ENCODE results near the gene DDX51. TPM values are rescaled to one million over a fixed set of nuclear protein-coding genes. Genes with fewer than 3 reads are reported as not detected.

Gene DDX51
- total RNA-seq, 3 donors from 2014 or later (not counting 1 experiment from before 2014, with no cell fraction given) = 39.5 to 55.9 (median 54.2) TPM

DNA sequence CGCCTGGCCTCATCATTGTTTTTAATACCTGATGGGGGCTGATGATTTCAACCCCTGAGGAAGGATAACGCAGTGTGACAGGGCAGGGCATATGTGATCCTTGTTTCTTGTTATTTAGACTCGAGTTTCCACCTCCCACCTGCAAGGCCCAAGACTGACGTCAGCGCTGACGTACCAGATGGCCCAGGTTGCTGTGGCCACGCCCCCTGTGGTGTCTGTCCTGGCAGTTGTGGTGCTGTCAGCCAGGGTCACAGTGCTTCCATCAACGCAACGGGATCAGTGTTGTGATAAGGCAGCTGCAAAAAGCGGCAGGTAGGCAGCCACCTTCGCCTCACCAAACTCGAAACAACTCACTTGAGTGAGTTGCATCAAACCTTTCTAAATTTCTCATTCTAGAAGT is 18.4 kb downstream of the DDX51 start:
- no peak overlapping the region for H3K27ac ChIP-seq (ENCODE audit: low read length)
- no peak for ATAC-seq
- intact Hi-C loops (cut with micrococcal nuclease) = no loop called here
- TF ChIP-seq, protein P1, sequence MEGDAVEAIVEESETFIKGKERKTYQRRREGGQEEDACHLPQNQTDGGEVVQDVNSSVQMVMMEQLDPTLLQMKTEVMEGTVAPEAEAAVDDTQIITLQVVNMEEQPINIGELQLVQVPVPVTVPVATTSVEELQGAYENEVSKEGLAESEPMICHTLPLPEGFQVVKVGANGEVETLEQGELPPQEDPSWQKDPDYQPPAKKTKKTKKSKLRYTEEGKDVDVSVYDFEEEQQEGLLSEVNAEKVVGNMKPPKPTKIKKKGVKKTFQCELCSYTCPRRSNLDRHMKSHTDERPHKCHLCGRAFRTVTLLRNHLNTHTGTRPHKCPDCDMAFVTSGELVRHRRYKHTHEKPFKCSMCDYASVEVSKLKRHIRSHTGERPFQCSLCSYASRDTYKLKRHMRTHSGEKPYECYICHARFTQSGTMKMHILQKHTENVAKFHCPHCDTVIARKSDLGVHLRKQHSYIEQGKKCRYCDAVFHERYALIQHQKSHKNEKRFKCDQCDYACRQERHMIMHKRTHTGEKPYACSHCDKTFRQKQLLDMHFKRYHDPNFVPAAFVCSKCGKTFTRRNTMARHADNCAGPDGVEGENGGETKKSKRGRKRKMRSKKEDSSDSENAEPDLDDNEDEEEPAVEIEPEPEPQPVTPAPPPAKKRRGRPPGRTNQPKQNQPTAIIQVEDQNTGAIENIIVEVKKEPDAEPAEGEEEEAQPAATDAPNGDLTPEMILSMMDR (IDR thresholded peaks at IDR 0.05) = no peak
- H3K4me1 ChIP-seq (ENCODE audit: control insufficient read depth, insufficient read depth, low read length) = no peaks in the 10 kb centered on the region
- Mint-ChIP-seq H3K4me3 (no peak overlapping the region), H3K4me1 (peaks cover 0 to 5% of the 10 kb centered on the region in 2 donors), H3K9me3 (no peaks in the 10 kb centered on the region), H3K27me3 (ENCODE audit: low read depth in 2 of 2) (no peaks in the 10 kb centered on the region), H3K36me3 (peaks cover 11% of the 10 kb centered on the region), H3K27ac (no peak overlapping the region)
- H3K36me3 ChIP-seq (ENCODE audit: control insufficient read depth, insufficient read depth, low read length) = peaks cover 36% of the 10 kb centered on the region
- peaks cover 4% of the 10 kb centered on the region for H3K9me3 ChIP-seq (ENCODE audit: control insufficient read depth, insufficient read depth, low read length)
- WGBS (ENCODE audit: insufficient coverage) = 95% methylated on average over 12 of the region's 12 CpGs
- no peak for DNase-seq
- H3K27me3 ChIP-seq (ENCODE audit: control insufficient read depth, insufficient read depth, low read length) = no peaks in the 10 kb centered on the region
- no peak overlapping the region for H3K4me3 ChIP-seq (ENCODE audit: low read length)

DNA sequence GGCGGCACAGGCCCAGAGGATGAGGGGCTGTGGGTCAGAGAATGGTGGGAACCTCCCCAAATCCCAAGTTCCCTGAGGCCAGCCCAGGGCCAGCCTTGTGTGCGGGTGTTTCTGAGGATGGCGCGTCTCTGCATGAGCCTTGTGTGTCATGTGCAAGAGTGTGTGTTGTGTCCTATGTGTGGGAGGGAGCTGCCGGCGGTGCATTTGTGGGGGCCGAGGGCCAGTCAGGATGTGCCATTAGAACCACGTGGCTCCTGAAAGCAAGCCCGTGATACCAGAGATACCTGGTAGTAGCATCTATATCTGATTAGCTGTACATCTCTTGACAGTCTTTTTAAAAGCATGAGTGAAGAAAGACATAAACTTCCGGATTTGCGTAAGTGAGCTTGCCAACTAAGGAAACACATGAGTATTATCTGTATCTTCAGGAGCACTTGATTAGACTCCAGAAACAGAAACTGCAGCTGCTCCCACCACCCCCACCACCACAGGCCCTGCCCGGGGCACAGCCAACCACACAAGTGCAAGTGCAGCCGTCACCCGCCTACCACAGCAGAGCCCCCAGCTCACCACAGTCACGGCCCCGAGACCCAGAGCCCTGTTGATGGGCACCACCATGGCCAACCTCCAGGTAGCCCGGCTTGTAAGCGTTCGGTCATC is 19.2 kb downstream of the DDX51 start:
- Histone ChIP-seq H3K27me3 (ENCODE audit: control insufficient read depth, insufficient read depth, low read length) (no peaks in the 10 kb centered on the region), H3K27ac (ENCODE audit: low read length) (no peak overlapping the region), H3K4me3 (ENCODE audit: low read length) (no peak overlapping the region), H3K9me3 (ENCODE audit: control insufficient read depth, insufficient read depth, low read length) (peaks cover 4% of the 10 kb centered on the region), H3K4me1 (ENCODE audit: control insufficient read depth, insufficient read depth, low read length) (no peaks in the 10 kb centered on the region), H3K36me3 (ENCODE audit: control insufficient read depth, insufficient read depth, low read length) (peaks cover 36% of the 10 kb centered on the region)
- 77% methylated on average over 19 of the region's 19 CpGs for WGBS (ENCODE audit: insufficient coverage)
- Mint-ChIP-seq H3K27ac (no peak overlapping the region), H3K4me1 (peaks cover 0 to 5% of the 10 kb centered on the region in 2 donors), H3K9me3 (no peaks in the 10 kb centered on the region), H3K4me3 (peak overlapping the region; percentile 31), H3K27me3 (ENCODE audit: low read depth in 2 of 2) (no peaks in the 10 kb centered on the region), H3K36me3 (peaks cover 11% of the 10 kb centered on the region)
- TF ChIP-seq, protein P1 (IDR thresholded peaks at IDR 0.05) = no peak
- ATAC-seq (peak in 1 of 3 donors; percentile 84), DNase-seq (no peak)
- intact Hi-C loops (cut with micrococcal nuclease) = no loop called here

DNA sequence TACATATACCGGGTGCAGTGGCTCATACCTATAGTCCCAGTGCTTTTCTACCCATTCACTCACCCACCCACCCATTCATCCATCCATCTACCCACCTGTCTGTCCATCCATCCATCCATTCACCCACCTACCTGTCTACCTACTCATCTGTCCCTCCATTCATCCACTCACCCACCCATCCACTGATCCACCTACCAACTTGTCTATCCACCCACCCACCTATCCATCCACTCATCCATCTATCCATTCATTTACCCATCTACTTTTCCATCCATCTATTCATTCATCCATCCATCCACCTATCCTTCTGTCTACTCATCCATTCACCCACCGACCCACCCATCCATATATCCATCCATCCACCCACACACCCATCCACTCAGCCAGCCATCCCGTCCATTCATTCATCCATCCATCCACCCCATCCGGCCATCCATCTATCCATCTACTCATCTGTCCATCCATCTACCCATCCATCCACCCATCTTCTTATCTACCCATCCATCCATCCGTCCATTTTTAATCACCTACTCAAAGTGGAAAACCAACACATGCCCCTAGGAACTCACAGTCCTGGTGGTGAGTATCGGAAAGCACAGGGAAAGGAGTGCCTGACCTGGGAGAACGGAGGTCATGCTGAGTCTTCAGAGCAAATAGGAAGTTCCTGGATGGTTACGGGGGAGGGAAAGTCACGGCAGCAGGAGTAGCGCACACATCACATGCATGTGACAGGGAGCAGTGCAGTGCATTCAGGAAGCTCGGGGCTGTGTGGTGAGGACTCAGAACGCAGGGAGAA is 20.0 kb downstream of the DDX51 start:
- Histone ChIP-seq H3K27ac (ENCODE audit: low read length) (no peak overlapping the region), H3K27me3 (ENCODE audit: control insufficient read depth, insufficient read depth, low read length) (no peaks in the 10 kb centered on the region), H3K4me1 (ENCODE audit: control insufficient read depth, insufficient read depth, low read length) (no peaks in the 10 kb centered on the region), H3K36me3 (ENCODE audit: control insufficient read depth, insufficient read depth, low read length) (peaks cover 36% of the 10 kb centered on the region), H3K9me3 (ENCODE audit: control insufficient read depth, insufficient read depth, low read length) (peaks cover 4% of the 10 kb centered on the region), H3K4me3 (ENCODE audit: low read length) (no peak overlapping the region)
- no peaks in the 10 kb centered on the region for H3K9me3 Mint-ChIP-seq
- TF ChIP-seq, protein P1 (IDR thresholded peaks at IDR 0.05) = no peak
- H3K27me3 Mint-ChIP-seq (ENCODE audit: low read depth in 2 of 2) = no peaks in the 10 kb centered on the region
- peaks cover 11% of the 10 kb centered on the region for H3K36me3 Mint-ChIP-seq
- 96% methylated on average over 12 of the region's 12 CpGs for WGBS (ENCODE audit: insufficient coverage)
- DNase-seq (no peak), ATAC-seq (no peak)
- intact Hi-C loops (cut with micrococcal nuclease) = no loop called here
- peaks cover 0 to 3% of the 10 kb centered on the region in 2 donors for H3K4me1 Mint-ChIP-seq
- no peak overlapping the region for H3K4me3 Mint-ChIP-seq
- no peak overlapping the region for H3K27ac Mint-ChIP-seq
